HG03575 (cell line): ENCODE data around the gene MB21D2.
"Not testable (repeated sequence)": the region's sequence is repeated elsewhere in the genome, so short reads cannot be mapped to it uniquely, and the experiment has no call there.

Source experiments
- ATAC-seq: cut with Tn5 transposase; IDR thresholded peaks from one replicate; pipeline ENCODE4 v1.9.1; 2021; ENCODE audit not compliant: unreplicated experiment, insufficient number of reproducible peaks, low FRiP score; ENCODE audit errors: extremely low read depth

Gene MB21D2

DNA sequence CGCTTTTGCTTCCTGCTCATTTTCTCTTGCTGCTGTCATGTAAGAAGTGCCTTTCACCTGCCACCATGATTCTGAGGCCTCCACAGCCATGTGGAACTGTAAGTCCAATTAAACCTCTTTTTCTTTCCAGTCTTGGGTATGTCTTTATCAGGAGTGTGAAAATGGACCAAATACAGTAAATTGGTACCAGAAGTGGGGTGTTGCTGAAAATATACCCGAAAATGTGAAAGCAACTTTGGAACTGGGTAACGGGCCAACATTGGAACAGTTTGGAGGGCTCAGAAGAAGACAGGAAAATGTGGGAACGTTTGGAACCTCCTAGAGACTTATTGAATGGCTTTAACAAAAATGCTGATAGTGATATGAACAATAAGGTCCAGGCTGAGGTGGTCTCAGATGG lies 143.3 kb downstream of the MB21D2 start:
- not testable (repeated sequence) for ATAC-seq

DNA sequence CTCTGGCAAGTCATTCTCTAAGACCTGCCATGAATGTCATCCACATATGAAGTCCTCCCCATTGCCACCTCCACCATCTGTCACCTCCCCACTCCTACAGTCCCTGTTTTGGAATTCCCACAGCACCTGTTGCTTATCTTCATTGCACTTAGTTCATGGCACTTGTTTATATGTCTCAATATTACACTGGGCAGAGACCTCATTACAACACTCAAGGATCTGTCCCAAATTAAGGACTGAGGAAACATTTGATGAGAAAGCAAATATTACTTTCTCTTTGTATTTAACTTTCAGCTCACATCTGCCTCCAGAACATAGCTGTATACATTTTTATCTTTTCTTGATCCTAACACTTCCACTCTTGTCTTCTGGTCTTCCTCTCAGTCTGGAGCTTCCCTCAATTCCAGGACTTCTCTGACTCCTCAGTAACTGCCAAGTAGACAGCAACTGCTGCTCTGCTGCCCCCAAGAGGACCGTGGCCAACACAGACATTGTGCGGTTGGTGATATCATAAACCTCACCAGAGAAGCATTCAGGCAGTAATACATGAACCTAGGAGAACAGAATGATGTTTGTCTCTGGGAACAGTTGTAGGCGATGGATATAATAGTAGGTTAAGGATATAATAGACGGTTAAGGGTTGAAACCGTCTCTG lies 145.3 kb downstream of the MB21D2 start:
- ATAC-seq, result no peak

DNA sequence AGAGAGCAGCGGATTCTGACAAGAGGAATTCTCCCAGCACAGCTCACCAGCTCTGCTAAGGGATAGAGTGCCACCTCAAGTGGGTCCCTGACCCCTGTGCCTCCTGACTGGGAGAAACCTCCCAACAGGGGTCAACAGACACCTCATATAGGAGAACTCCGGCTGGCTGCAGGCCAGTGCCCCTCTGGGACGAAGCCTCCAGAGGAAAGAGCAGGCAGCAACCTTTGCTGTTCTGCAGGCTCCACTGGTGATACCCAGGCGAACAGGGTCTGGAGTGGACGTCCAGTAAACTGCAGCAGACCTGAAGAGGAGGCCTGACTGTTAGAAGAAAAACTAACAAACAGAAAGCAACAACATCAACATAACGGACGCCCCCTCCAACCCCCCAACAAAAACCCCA lies 159.0 kb downstream of the MB21D2 start:
- ATAC-seq, result no peak

DNA sequence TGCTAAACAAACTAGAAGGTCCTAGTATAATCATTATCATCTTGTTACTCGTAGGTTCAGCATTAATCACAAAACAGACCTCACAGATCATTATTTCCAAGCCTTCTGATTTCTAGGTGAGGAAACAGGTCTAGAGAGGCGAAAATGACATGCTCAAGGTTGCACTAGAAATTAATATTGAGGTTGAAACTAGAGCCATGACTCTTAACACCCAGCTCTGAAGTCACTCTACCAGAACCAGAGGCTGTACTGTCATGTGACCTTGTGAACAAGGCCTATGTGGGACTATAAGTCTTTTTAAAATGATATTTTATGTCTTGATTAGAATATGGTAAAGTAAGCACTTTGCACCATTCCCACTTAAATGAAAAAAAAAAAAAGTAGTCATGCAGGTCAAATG lies 166.5 kb downstream of the MB21D2 start:
- ATAC-seq, result no peak

DNA sequence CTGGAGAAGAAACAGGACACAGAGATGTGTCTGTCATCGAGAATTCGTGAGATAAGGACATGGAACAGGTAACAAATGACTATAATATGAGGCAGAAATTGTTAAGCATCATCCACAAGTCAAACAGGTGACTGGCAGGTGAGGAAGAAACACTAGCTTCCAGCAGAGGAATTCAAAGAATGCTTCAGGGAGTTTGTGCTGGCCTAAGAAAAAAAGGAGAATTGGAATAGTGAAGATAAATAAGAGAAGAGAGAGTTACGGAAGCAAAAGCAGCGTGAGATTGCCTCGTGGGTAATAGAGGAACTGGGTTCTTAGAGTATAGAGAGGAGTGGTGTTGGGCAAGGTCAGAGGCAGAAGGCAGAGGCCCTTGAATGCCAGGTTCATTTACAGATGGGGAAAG lies 167.5 kb downstream of the MB21D2 start:
- ATAC-seq, result no peak

DNA sequence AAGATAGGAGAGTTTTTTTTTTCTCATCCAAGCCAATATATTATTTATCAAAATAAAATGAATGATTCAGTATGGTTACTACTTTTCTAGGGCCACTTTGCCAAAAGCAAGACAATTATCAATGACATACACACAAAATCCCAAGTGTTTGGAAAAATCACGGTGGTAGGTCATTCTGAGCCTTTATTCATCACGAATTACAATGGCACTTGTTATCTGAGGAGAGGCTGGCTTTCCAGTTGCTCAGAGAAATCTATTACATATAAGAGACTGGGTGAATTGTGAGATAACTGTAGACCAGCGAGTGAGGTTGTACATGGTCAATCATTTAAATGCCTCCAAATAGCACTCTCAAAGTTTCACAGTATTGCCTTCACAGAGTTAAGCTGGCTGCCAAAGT lies 169.9 kb downstream of the MB21D2 start:
- no peak for ATAC-seq

DNA sequence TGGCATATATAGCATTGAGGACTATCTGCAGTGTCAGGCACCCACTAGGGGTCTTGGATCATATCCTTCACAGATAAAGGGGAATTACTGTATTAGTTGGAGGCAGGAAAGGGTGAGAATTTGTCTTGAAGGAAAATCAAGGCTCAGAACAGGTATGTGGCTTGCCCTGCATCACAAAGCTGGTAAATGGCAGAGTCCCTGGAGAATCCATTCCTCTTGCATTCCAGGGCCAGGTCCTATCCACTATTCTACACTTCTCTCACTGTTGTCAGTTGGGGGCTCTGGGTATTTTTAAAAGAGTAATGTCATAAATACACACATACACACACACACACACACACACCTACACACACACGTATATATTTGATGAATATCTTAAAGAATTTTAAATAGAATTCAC lies 170.5 kb downstream of the MB21D2 start:
- ATAC-seq, result no peak
